ENCODE results near the gene QSOX2. TPM values are rescaled to one million over a fixed set of nuclear protein-coding genes. Genes with fewer than 3 reads are reported as not detected.
A peak's percentile ranks its signal among the peaks of the same experiment; 100 is the strongest.
"Not testable (repeated sequence)": the region's sequence is repeated elsewhere in the genome, so short reads cannot be mapped to it uniquely, and the experiment has no call there.

The QSOX2 gene
- total RNA-seq, 1 experiment from 2014 or later: 48.0 TPM

- peak in 1 of 2 experiments; percentile 30 for DNase-seq
- no peaks in the 10 kb centered on the region for H3K4me1 ChIP-seq
- H3K27ac ChIP-seq: no peak overlapping the region
- H3K36me3 ChIP-seq: no peaks in the 10 kb centered on the region
- H3K27me3 ChIP-seq: peaks cover 35% of the 10 kb centered on the region
- no peak overlapping the region for H3K4me3 ChIP-seq
- no peaks in the 10 kb centered on the region for H3K9me3 ChIP-seq (replicated peaks)
These were observed 30.2 kb upstream of the QSOX2 start for GRCh38 chr9:136275655-136276429.

GRCh38 chr9:136274786-136275654, 29.4 kb upstream of the QSOX2 start:
- no peak overlapping the region for H3K4me3 ChIP-seq
- no peak overlapping the region for H3K27ac ChIP-seq
- H3K9me3 ChIP-seq (replicated peaks): no peaks in the 10 kb centered on the region
- H3K4me1 ChIP-seq: no peaks in the 10 kb centered on the region
- H3K27me3 ChIP-seq: peaks cover 35% of the 10 kb centered on the region
- no peaks in the 10 kb centered on the region for H3K36me3 ChIP-seq
- no peak for DNase-seq

GRCh38 chr9:136273921-136274785, 28.5 kb upstream of the QSOX2 start:
- Histone ChIP-seq H3K9me3 (replicated peaks) (no peaks in the 10 kb centered on the region), H3K4me3 (no peak overlapping the region), H3K36me3 (no peaks in the 10 kb centered on the region), H3K4me1 (no peaks in the 10 kb centered on the region), H3K27ac (no peak overlapping the region), H3K27me3 (peaks cover 43% of the 10 kb centered on the region)
- no peak for DNase-seq

DNA sequence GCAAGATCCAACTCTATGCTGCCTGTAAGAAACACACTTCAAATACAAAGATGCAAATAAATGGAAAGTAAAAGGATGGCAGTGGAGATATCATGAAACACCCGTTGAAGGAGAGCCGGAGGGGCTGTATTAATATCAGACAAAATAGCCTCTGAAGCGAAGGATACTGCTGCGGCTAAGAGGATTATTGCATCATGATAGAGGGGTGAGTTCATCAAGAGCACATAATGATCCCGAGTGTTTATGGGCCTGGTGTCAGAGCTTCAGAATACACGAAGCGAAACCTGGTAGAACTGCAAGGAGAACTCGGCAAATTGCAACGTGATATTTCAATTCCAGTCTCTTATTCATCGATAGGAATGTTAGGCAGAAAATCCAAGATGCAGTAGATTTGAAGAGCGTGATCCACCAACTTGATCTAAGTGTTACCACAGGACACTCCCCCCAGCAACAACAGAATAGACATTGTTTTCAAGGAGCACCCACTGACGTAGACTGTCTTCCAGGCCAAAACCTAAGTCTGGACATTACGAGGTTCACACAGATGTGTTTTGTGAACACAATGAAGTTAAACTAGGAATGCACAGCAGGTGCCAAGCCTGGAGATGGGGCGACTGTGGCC, 27.7 kb upstream of the QSOX2 start:
- no peaks in the 10 kb centered on the region for H3K4me1 ChIP-seq
- H3K9me3 ChIP-seq (replicated peaks): no peaks in the 10 kb centered on the region
- H3K4me3 ChIP-seq: no peak overlapping the region
- H3K36me3 ChIP-seq: no peaks in the 10 kb centered on the region
- DNase-seq: no peak
- peaks cover 40% of the 10 kb centered on the region for H3K27me3 ChIP-seq
- no peak overlapping the region for H3K27ac ChIP-seq

GRCh38 chr9:136270173-136270705, 24.6 kb upstream of the QSOX2 start:
- Histone ChIP-seq H3K4me3 (no peak overlapping the region), H3K36me3 (no peaks in the 10 kb centered on the region), H3K4me1 (no peaks in the 10 kb centered on the region), H3K9me3 (replicated peaks) (no peaks in the 10 kb centered on the region), H3K27ac (no peak overlapping the region), H3K27me3 (peaks cover 27% of the 10 kb centered on the region)
- no peak for DNase-seq

DNA sequence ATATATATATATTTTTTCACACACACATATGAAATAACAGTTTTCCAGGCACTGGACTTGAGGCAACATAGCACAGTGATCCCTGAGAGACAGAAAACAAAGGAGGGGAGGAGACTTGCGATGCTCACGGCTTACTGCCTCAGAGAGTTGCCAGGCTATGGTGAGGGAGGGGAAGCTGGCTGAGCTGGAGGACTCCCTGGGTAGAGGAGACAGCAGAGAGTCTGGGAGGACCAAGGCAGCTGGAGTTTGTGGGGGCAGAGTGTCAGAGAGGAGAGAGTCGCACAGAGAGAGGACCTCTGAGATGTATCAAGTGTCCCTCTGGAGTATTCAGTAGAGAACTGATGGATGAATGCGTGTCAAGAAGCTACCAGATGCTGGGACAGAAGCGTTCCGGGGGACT, 23.1 kb upstream of the QSOX2 start:
- Histone ChIP-seq H3K27ac (no peak overlapping the region), H3K4me1 (peaks cover 5% of the 10 kb centered on the region)

GRCh38 chr9:136268318-136268717, 22.7 kb upstream of the QSOX2 start:
- Histone ChIP-seq H3K36me3 (no peaks in the 10 kb centered on the region), H3K27ac (no peak overlapping the region), H3K9me3 (replicated peaks) (no peaks in the 10 kb centered on the region), H3K4me1 (peaks cover 9% of the 10 kb centered on the region), H3K4me3 (no peak overlapping the region), H3K27me3 (peaks cover 9% of the 10 kb centered on the region)
- peak in 1 of 2 experiments; percentile 49 for DNase-seq

More for the DNA sequence above, 23.1 kb upstream of the QSOX2 start:
- H3K27me3 ChIP-seq: peaks cover 12% of the 10 kb centered on the region
- no peak for DNase-seq
- H3K4me3 ChIP-seq: no peak overlapping the region
- no peaks in the 10 kb centered on the region for H3K36me3 ChIP-seq
- no peaks in the 10 kb centered on the region for H3K9me3 ChIP-seq (replicated peaks)

DNA sequence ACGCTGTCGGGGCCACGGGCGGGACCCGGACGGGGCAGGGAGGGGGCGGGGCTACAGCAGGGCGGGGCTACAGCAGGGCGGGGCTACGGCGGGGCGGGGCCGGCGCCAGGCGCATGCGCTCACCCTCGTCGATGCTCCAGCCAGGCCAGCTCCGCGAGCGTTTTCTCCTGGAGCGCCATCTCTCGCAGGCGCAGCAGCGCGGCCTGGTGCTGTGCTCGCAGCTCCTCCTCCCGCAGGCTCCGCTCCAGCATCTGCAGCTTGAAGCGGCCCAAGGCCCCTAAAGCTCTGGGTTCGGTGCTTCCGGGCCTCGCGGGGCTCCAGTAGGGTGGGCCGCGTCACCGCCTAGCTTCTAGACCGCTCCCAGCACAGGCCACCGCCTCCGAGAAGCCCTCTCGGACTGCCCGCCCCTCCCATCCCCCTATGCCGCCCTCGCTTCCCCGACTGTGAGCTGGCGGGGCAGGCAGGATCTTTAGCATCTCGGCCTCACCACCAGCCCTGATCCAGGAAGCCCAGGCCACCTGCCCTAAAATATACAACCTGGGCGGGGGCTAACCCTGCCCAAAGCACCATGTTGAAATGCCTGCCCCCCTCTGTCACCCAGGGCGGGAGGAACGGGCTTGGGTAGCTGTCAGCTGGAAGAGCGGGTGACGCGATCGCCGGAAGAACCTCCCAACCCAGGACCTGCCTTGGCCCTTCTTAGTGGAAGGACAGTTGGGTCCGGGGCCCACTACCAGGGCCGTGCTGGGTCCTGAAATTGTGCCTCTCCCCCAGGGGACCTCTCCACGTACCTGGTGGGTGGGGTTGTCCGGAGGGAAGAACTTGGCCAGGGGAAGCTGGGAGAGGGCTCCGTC, 21.9 kb upstream of the QSOX2 start:
- Histone ChIP-seq H3K4me3 (no peak overlapping the region), H3K9me3 (replicated peaks) (no peaks in the 10 kb centered on the region), H3K27ac (no peak overlapping the region), H3K36me3 (no peaks in the 10 kb centered on the region), H3K4me1 (peaks cover 10% of the 10 kb centered on the region), H3K27me3 (peaks cover 9% of the 10 kb centered on the region)
- no peak for DNase-seq

DNA sequence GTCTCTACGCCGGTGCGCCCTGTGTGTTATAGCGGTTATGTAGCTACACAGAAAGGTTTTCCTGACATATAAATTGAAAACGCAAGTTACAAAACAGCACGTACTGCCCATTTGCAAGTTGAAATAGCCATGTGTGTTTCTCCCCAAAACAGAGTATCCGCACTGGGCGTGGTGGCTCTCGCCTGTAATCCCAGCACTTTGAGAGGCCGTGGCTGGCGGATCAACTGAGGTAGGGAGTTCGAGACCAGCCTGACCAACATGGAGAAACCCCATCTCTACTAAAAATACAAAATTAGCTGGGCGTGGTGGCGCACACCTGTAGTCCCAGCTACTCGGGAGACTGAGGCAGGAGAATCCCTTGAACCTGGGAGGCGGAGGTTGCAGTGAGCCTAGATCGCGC, 21.0 kb upstream of the QSOX2 start:
- H3K4me3 ChIP-seq: not testable (repeated sequence)

DNA sequence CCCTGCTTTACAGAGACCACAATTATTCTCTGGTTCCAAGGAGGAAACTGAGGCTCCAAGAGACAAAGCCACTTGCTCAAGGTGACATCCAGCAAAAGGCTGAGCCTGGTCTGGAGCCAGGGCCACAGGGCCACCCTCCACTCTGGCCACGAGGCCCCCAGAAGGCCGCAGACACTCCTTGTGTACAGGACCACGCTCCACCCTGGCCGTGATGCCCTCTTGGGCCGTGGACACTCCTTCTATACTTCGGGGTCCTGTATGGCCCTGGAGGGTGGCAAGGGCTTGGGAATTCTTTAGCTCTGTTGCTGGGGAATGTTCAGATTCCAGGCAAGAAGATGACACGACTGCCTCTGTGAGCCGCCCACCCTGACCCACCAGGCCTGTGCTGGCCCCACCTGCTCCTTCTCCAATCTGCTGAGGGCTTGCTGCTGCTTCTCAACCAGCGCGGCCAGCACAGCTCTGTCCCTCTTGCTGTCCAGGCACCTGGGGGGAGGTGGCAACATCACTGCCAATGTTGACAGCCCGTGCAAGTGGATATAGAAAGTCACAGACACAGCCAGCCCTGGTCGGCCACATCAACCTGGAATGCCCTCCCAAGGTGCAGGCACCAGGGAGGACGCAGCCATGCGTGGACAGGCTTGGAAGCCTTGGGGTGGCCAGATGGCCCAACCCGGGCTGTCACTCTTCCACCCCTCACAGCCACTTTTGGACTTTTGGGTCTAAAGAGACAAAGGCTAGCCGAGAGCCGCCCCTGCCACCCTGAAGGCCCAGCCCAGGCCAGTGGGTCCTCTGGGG, 20.1 kb upstream of the QSOX2 start:
- Histone ChIP-seq H3K27me3 (peaks cover 26% of the 10 kb centered on the region), H3K4me1 (peaks cover 10% of the 10 kb centered on the region), H3K4me3 (no peak overlapping the region), H3K36me3 (no peaks in the 10 kb centered on the region), H3K27ac (no peak overlapping the region), H3K9me3 (replicated peaks) (no peaks in the 10 kb centered on the region)
- DNase-seq: no peak

More for the DNA sequence above, 21.0 kb upstream of the QSOX2 start:
- H3K27ac ChIP-seq; H3K36me3 ChIP-seq; H3K9me3 ChIP-seq (replicated peaks); DNase-seq: not testable (repeated sequence)
- peaks cover 10% of the 10 kb centered on the region for H3K4me1 ChIP-seq
- peaks cover 18% of the 10 kb centered on the region for H3K27me3 ChIP-seq

GRCh38 chr9:136264441-136265405, 19.1 kb upstream of the QSOX2 start:
- no peak overlapping the region for H3K27ac ChIP-seq
- no peak for DNase-seq
- no peaks in the 10 kb centered on the region for H3K36me3 ChIP-seq
- H3K9me3 ChIP-seq (replicated peaks): no peaks in the 10 kb centered on the region
- H3K27me3 ChIP-seq: peaks cover 30% of the 10 kb centered on the region
- peaks cover 10% of the 10 kb centered on the region for H3K4me1 ChIP-seq
- H3K4me3 ChIP-seq: no peak overlapping the region

DNA sequence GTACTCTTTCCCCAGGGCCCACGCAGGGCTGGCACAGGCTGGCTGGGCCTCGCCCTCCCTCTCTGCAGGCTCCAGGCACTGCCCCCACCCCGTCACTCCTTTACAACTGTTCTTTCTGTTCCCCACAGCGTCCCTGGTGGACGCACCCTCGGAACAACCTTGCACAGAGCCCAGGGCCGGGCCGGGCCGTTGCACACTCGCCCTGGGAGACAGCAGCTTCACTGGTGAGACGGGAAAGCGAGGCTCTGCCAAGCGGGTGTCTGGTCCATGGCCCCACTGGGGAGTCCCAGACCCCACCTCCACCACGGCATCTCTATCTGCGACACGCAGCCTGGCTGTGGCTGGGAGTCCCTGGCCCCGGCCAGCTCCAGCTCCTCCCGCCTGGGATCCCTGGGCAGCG, 18.4 kb upstream of the QSOX2 start:
- H3K27me3 ChIP-seq: peaks cover 28% of the 10 kb centered on the region
- H3K9me3 ChIP-seq (replicated peaks): no peaks in the 10 kb centered on the region
- peak in 1 of 2 experiments; percentile 47 for DNase-seq
- H3K27ac ChIP-seq: no peak overlapping the region
- no peaks in the 10 kb centered on the region for H3K36me3 ChIP-seq
- no peak overlapping the region for H3K4me3 ChIP-seq
- H3K4me1 ChIP-seq: peaks cover 10% of the 10 kb centered on the region
